Measurements from ENCODE around the gene PCDHGA4. TPM values are rescaled to one million over a fixed set of nuclear protein-coding genes. Genes with fewer than 3 reads are reported as not detected.

The PCDHGA4 gene
- total RNA-seq, 1 donor, result 5.0 TPM

DNA sequence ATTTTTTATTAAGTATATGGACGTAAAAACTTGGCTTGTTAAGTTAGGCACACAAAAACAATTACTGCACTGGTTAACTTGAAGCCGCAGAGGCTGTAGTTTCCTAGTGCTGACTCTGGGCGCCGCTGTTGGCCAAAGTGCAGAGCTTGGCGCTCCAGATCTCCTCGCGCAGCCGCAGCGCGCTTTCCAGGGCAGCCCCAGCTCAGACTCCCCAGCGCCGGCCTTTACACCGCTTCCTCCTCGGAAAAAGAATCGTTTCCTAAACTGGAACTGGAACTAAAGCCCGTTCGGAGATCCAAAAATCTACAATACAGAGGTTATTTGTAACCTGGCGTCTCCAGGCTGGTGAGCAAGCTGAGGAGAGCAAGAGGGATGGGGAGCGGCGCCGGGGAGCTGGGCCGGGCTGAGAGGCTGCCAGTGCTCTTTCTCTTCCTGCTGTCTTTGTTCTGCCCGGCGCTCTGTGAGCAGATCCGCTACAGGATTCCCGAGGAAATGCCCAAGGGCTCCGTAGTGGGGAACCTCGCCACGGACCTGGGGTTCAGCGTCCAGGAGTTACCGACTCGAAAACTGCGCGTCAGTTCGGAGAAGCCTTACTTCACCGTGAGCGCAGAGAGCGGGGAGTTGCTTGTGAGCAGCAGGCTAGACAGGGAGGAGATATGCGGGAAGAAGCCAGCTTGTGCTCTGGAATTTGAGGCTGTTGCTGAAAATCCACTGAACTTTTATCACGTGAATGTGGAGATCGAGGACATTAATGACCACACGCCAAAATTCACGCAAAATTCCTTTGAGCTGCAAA, 43.1 kb downstream of the PCDHGA4 start, which contains the start of gene PCDHGB5:
Gene PCDHGB5, plus strand, starts transcription at position 192 of the 796 bp plus-strand sequence. Its CDS starts 181 bp downstream, at position 373.

DNA sequence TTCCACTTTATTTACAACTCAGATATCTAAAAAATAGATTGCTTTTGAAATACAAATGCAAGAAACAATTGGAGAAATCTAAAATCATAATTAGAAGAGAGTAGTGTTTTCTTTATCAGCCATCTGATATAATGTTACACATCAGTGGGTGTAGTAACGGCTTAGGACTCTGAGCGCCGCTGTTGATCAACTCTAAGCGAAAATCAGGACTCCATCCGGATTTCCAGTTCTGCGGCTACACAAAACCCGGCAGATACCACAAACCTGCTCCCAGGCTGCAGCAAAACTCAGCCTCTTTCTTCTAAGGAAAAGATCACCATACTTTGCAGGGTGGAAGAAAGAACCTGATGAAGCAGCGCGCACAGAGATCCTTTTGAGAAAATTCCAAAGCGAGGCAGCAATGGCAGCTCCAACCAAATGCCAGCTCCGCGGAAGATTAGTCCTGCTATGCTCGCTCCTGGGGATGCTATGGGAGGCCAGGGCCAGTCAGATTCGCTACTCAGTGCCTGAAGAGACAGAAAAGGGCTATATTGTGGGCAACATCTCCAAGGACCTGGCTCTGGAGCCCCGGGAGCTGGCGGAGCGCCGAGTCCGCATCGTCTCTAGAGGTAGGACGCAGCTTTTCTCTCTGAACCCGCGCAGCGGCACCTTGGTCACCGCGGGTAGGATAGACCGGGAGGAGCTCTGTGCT, 47.9 kb downstream of the PCDHGA4 start, which contains the start of gene PCDHGA9:
Gene PCDHGA9, plus strand, starts transcription at position 226 of the 691 bp plus-strand sequence. Its CDS starts 175 bp downstream, at position 401.

Other genes starting within 250 kb of the PCDHGA4 start
- 0.14 TPM in 1 of 2 replicates, not detected in the other for gene PCDHB4, start 233.2 kb upstream of the PCDHGA4 start, total RNA-seq
- 0.14 and 0.22 TPM in 2 replicates for gene PCDHB5, start 219.8 kb upstream of the PCDHGA4 start, total RNA-seq
- under 0.01 and 0.14 TPM in 2 replicates for gene PCDHB6, start 205.0 kb upstream of the PCDHGA4 start, total RNA-seq
- under 0.01 and 0.14 TPM in 2 replicates for gene PCDHB7, start 182.4 kb upstream of the PCDHGA4 start, total RNA-seq
- 0.29 TPM in 1 of 2 replicates, not detected in the other for gene PCDHB8, start 177.2 kb upstream of the PCDHGA4 start, total RNA-seq
- gene PCDHB16, start 172.6 kb upstream of the PCDHGA4 start, total RNA-seq, result under 0.01 and 0.14 TPM in 2 replicates
- 0.14 TPM in 1 of 2 replicates, not detected in the other for gene PCDHB9, start 167.9 kb upstream of the PCDHGA4 start, total RNA-seq
- gene PCDHB10, start 162.7 kb upstream of the PCDHGA4 start, total RNA-seq, result 0.22 and 0.43 TPM in 2 replicates
- gene PCDHB11, start 155.4 kb upstream of the PCDHGA4 start, total RNA-seq, result under 0.01 and 0.29 TPM in 2 replicates
- under 0.01 TPM in 1 of 2 replicates, not detected in the other for gene PCDHB12, start 146.3 kb upstream of the PCDHGA4 start, total RNA-seq
- 0.22 and 0.29 TPM in 2 replicates for gene PCDHB13, start 141.1 kb upstream of the PCDHGA4 start, total RNA-seq
- gene PCDHB14, start 131.7 kb upstream of the PCDHGA4 start, total RNA-seq, result 0.29 and 0.44 TPM in 2 replicates
- under 0.01 and 0.14 TPM in 2 replicates for gene PCDHB15, start 109.6 kb upstream of the PCDHGA4 start, total RNA-seq
- 0.44 and 2.0 TPM in 2 replicates for gene SLC25A2, start 51.0 kb upstream of the PCDHGA4 start, total RNA-seq
- 43.1 and 61.6 TPM in 2 replicates for gene TAF7, start 34.2 kb upstream of the PCDHGA4 start, total RNA-seq
- gene PCDHGA1, start 24.5 kb upstream of the PCDHGA4 start, total RNA-seq, result 0.43 and 0.88 TPM in 2 replicates
- 2.0 and 6.3 TPM in 2 replicates for gene PCDHGA2, start 16.3 kb upstream of the PCDHGA4 start, total RNA-seq
- 4.0 and 5.5 TPM in 2 replicates for gene PCDHGA3, start 11.2 kb upstream of the PCDHGA4 start, total RNA-seq
- gene PCDHGB1, start 4.9 kb upstream of the PCDHGA4 start, total RNA-seq, result 1.8 and 1.9 TPM in 2 replicates
- 2.2 and 3.1 TPM in 2 replicates for gene PCDHGB2, start 5.0 kb downstream of the PCDHGA4 start, total RNA-seq
- gene PCDHGA5, start 9.1 kb downstream of the PCDHGA4 start, total RNA-seq, result 1.5 and 1.9 TPM in 2 replicates
- 2.6 and 3.3 TPM in 2 replicates for gene PCDHGB3, start 15.2 kb downstream of the PCDHGA4 start, total RNA-seq
- gene PCDHGA6, start 18.9 kb downstream of the PCDHGA4 start, total RNA-seq, result 4.3 and 4.8 TPM in 2 replicates
- 4.3 and 7.7 TPM in 2 replicates for gene PCDHGA7, start 27.7 kb downstream of the PCDHGA4 start, total RNA-seq
- gene PCDHGB4, start 32.7 kb downstream of the PCDHGA4 start, total RNA-seq, result 28.2 and 30.4 TPM in 2 replicates
- 2.4 and 3.3 TPM in 2 replicates for gene PCDHGA8, start 37.6 kb downstream of the PCDHGA4 start, total RNA-seq
- gene PCDHGB5, start 42.9 kb downstream of the PCDHGA4 start, total RNA-seq, result 27.3 and 27.4 TPM in 2 replicates
- gene PCDHGA9, start 47.8 kb downstream of the PCDHGA4 start, total RNA-seq, result 4.6 and 6.2 TPM in 2 replicates
- 4.3 and 5.3 TPM in 2 replicates for gene PCDHGB6, start 53.0 kb downstream of the PCDHGA4 start, total RNA-seq
- 13.2 and 14.0 TPM in 2 replicates for gene PCDHGA10, start 58.0 kb downstream of the PCDHGA4 start, total RNA-seq
- gene PCDHGB7, start 62.7 kb downstream of the PCDHGA4 start, total RNA-seq, result 7.6 and 14.0 TPM in 2 replicates
- gene PCDHGA11, start 66.0 kb downstream of the PCDHGA4 start, total RNA-seq, result 12.7 and 19.2 TPM in 2 replicates
- gene PCDHGA12, start 75.5 kb downstream of the PCDHGA4 start, total RNA-seq, result 30.0 and 37.5 TPM in 2 replicates
- gene PCDHGC3, start 120.9 kb downstream of the PCDHGA4 start, total RNA-seq, result 81.9 and 107 TPM in 2 replicates
- gene PCDHGC4, start 130.0 kb downstream of the PCDHGA4 start, total RNA-seq, result 4.4 and 5.0 TPM in 2 replicates
- 3.9 and 6.6 TPM in 2 replicates for gene PCDHGC5, start 134.1 kb downstream of the PCDHGA4 start, total RNA-seq